Right renal pelvis (tissue), 4 donors: Measurements from ENCODE around the gene AASDH. TPM values are rescaled to one million over a fixed set of nuclear protein-coding genes. Genes with fewer than 3 reads are reported as not detected.

Experiments used
- polyA plus RNA-seq, 4 donors: library from polyadenylated mRNA; unstranded; fragments of 120-200 nt; gene quantifications; one replicate each; pipeline ENCODE4 v1.2.1, GENCODE V29; 2013; ENCODE audit not compliant: insufficient read length in 4 of 4

AASDH gene
- polyA plus RNA-seq, 4 donors, result 20.5 to 28.5 (median 25.7) TPM

Other genes with a start within 250 kb of the AASDH start
- gene PPAT, start 48.1 kb upstream of the AASDH start, polyA plus RNA-seq, result 10 to 100 TPM; 25.3 to 30.8 (median 29.2) TPM
- gene PAICS, start 48.8 kb upstream of the AASDH start, polyA plus RNA-seq, result 100 to 1,000 TPM; 112 to 134 (median 131) TPM
- 100 to 1,000 TPM; 102 to 130 (median 127) TPM for gene SRP72, start 80.1 kb upstream of the AASDH start, polyA plus RNA-seq
- 1 to 10 TPM in 3 of 4 donors, under 1 TPM in 1; 0.26 to 1.6 (median 1.5) TPM for gene ARL9, start 118.3 kb upstream of the AASDH start, polyA plus RNA-seq